C1 segment of cervical spinal cord (tissue), 14 donors: ENCODE results near the gene NIPAL1.

Source experiments
- DNase-seq, 14 donors: peaks; one replicate each; lab custom pipeline; 2025; lab: John Stamatoyannopoulos, UW

The NIPAL1 gene

GRCh38 chr4:48025005-48025404, 8.4 kb downstream of the NIPAL1 start:
- no peak for DNase-seq

GRCh38 chr4:48027653-48028052, 11.1 kb downstream of the NIPAL1 start:
- DNase-seq = no peak

GRCh38 chr4:48028696-48029095, 12.1 kb downstream of the NIPAL1 start:
- no peak for DNase-seq

GRCh38 chr4:48030470-48030869, 13.9 kb downstream of the NIPAL1 start:
- DNase-seq = no peak

- DNase-seq = no peak
Observed at GRCh38 chr4:48031802-48032525, 15.4 kb downstream of the NIPAL1 start.

- no peak for DNase-seq
Observed at GRCh38 chr4:48032721-48033120, 16.1 kb downstream of the NIPAL1 start.

GRCh38 chr4:48033412-48033811, 16.8 kb downstream of the NIPAL1 start:
- DNase-seq = no peak

- DNase-seq = no peak
Observed at GRCh38 chr4:48033825-48034413, 17.3 kb downstream of the NIPAL1 start.

GRCh38 chr4:48035952-48036351, 19.4 kb downstream of the NIPAL1 start:
- DNase-seq = no peak

GRCh38 chr4:48037117-48037462, 20.5 kb downstream of the NIPAL1 start:
- DNase-seq = no peak

GRCh38 chr4:48038666-48039065, 22.1 kb downstream of the NIPAL1 start:
- no peak for DNase-seq

GRCh38 chr4:48039561-48039960, 23.0 kb downstream of the NIPAL1 start:
- DNase-seq = no peak

GRCh38 chr4:48041535-48042137, 25.1 kb downstream of the NIPAL1 start:
- DNase-seq = no peak

- no peak for DNase-seq
Observed at GRCh38 chr4:48042979-48043461, 26.4 kb downstream of the NIPAL1 start.

GRCh38 chr4:48043504-48043903, 26.9 kb downstream of the NIPAL1 start:
- no peak for DNase-seq

GRCh38 chr4:48044298-48044697, 27.7 kb downstream of the NIPAL1 start:
- no peak for DNase-seq

GRCh38 chr4:48046059-48046458, 29.5 kb downstream of the NIPAL1 start:
- DNase-seq = no peak

GRCh38 chr4:48047421-48047844, 30.9 kb downstream of the NIPAL1 start:
- DNase-seq = no peak

GRCh38 chr4:48047896-48048295, 31.3 kb downstream of the NIPAL1 start:
- DNase-seq = no peak

- no peak for DNase-seq
Observed at GRCh38 chr4:48049483-48049882, 32.9 kb downstream of the NIPAL1 start.

GRCh38 chr4:48051078-48051477, 34.5 kb downstream of the NIPAL1 start:
- no peak for DNase-seq

- no peak for DNase-seq
Observed at GRCh38 chr4:48058617-48059530, 42.3 kb downstream of the NIPAL1 start.
